GM19238 (cell line): ENCODE results near the gene ERO1B.
"Not testable (repeated sequence)": the region's sequence is repeated elsewhere in the genome, so short reads cannot be mapped to it uniquely, and the experiment has no call there.

Source experiments
- DNase-seq: peaks from one replicate; pipeline ENCODE4 v3.0.0; 2011; ENCODE audit warnings: low spot score; ENCODE audit not compliant: insufficient read length

ERO1B gene

DNA sequence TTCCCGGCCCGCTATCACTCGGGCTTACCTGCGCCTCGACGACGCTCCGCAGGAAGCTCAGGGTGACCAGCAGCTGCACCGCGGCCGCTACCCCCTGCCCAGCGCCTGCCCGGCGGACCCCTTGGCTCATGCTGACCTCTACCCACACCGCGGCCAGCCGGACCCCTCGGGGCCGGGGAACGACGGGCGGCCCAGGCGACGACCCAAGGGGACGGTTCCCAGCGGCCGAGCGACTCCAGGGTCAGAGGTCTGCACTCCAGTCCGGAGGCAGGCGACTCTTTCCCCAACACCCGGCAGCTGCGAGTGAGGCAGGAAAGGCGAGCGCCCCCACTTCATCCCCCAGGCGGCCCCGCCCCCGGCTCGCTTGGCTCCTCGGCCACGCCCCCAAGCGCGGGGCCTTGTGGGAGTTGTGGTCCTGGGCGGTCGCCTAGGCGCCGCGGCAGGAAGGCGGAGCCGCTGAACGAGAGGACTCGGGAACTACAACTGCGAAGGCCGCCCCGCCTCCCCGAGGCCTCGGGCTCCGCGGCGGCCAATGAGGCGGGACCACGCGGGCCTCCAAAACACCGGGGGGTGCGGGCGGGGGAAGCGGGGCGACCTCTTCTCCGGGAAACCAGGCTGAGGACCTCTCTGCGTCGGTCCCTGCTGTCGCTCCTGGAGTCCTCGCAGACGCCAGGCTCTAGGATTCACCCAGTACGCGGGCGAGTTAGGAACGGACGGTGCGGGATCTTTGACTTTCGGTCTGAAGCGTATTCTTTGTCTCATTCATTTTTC, at the start of gene ERO1B:
ERO1B (minus strand) TSS at position 305 of the 771 bp plus-strand sequence; CDS start at position 130, 175 bp downstream.
- peak; percentile 75 for DNase-seq

- not testable (repeated sequence) for DNase-seq
Measured at GRCh38 chr1:236331412-236331811, 49.7 kb upstream of the ERO1B start.

- DNase-seq: no peak
Measured at GRCh38 chr1:236326432-236326831, 44.7 kb upstream of the ERO1B start.

DNA sequence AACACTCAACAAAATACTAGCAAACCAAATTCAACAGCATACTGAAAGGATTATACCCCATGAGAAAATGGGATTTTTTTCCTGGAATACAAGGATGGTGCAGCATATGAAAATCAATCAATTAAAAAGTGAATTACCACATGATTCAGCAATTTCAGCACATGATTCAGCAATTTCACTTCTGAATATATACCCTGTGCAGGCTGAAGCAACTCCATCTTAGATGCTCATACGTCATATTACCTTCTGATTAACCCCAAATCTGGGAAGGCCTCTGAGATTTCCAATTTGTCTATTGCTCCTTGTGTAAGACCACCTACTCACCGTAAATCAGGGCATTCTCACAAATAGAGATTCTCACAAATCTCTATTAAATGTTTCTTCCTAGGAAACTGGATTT, 43.8 kb upstream of the ERO1B start:
- no peak for DNase-seq

GRCh38 chr1:236323819-236324411, 42.2 kb upstream of the ERO1B start:
- DNase-seq: no peak

DNA sequence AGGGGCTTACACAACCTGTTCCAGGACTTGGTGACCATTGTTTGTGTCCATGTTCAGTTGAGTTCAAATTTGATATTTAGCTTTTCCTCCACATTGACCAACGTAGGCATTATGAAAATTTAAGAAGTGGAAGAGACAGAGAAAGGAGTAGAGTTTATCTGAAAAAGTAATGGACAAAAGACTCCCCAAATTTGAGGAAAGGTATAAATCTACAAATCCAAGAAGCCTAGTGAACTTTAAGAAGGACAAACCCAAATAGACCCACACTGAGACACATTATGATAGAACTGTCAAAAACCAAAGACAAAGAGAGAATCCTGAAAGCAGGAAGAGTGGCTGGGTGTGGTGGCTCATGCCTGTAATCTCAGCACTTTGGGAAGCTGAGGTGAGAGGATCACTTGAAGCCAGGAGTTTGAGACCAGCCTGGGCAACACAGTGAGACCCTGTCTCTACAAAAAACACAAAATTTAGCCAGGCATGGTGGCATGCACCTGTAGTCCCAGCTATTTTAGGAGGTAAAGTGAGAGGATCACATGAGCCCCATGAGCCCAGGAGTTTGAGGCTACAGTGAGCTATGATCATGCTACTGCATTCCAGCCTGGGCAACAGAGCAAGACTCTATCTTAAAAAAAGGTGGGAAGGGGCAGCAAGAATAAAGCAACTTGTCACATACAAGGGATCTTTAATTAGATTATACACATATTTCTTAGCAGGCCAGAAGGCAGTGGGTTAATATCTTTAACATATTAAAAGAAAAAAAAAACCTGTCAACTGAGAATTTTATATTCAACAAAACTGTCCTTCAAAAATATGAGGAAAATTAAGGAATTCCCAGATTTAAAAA, 41.0 kb upstream of the ERO1B start:
- DNase-seq: no peak

DNA sequence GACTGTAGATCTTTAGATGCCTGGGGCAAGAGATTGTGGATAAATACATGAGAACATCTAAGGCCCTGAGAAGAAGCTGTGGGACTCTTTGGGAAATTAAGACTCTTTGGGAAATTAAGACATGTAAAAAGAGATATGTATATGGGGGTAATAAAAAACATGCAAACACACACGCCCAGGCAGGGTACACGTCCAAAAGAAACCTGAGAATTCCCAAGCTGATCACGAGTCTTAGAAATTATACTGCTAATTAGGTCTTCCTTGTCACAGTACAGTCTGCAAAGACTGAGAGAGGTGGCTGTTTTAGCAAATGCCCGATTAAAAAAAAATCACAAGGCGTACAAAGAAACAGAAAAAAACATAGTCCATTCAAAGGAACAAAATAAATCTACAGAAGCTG, 39.3 kb upstream of the ERO1B start:
- DNase-seq: no peak

GRCh38 chr1:236320671-236321070, 38.9 kb upstream of the ERO1B start:
- DNase-seq: no peak

GRCh38 chr1:236320214-236320613, 38.5 kb upstream of the ERO1B start:
- no peak for DNase-seq

DNA sequence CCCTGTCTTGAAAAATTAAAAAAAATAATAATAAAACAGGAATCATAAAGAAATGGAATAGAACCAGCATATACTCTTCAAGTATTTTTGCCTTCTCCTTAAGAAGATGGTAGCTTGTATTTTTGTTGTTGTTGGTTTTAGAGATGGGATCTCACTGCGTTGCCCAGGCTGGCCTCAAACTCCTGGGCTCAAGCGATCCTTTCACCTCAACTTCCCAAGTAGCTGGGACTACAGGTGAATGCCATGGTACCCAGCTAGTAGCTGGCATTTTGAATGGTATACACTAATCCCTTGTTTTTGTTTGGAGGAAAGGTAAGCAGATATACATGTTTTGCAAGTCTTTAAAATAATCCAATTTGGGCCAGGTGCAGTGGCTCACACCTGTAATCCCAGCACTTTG, 34.7 kb upstream of the ERO1B start:
- no peak for DNase-seq

DNA sequence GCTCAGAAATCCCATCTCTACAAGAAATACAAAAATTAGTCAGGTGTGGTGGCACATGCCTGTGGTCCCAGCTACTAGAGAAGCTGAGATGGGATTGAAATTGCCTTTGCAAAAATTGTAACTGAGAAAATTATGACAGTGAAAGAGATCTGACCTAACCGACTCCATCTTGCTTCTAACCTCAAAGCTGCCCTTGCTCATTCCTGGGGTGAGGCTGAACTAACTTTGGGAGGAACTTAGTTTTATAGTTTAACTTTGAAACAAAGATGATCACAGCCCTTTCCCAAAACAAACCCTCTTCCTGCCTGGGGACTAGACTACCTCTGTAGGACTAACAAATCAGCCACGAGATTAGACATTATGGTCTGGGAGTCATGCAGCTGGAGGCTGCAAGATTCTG, 33.8 kb upstream of the ERO1B start:
- DNase-seq: no peak

DNA sequence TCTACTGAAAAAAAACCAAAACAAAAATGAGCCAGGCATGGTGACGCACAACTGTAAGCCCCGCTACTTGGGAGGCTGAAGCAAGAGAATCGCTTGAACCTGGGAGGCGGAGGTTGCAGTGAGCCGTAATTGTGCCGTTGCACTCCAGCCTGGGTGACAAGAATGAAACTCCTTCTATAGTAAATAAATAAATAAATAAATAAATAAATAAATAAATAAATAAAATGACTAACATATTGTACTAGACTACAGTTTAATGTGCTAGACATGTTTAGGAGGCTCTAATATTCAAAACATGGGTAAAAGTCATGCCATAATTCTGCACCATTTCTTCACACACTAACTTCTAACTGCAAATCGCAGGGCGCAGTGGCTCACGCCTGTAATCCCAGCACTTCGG, 33.3 kb upstream of the ERO1B start:
- no peak for DNase-seq

DNA sequence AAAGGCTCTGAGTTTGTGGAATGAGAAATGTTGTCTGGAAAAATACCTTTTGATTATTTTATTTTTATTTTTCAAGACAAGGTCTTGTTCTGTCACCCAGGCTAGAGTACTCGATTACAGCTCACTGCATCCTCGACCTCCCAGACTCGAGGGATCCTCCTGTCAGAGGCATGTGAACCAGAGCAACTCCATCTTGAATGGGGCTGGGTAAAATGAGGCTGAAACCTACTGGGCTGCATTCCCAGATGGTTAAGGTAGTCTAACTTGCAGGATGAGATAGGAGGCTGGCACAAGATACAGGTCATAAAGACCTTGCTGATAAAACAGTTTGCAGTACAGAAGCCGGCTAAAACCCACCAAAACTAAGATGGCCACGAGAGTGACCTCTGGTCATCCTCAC, 32.3 kb upstream of the ERO1B start:
- not testable (repeated sequence) for DNase-seq

DNA sequence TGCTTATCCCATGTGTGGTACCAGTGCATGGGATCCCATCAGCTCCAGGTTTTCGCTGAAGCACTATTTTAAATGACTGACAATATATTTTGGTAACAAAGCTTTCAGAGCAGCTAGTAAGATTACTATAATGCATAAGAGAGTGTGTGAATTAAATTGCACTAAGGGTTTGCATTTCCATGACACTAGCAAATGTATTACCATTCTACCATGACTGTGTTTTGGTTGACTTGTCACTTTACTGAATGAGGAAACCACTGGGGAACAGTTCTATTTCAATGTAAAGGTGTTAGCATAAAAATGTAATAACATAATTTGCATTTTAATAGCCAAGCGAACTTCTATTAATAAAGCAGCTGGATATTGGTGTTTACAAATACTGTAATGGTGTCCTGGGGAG, 31.7 kb upstream of the ERO1B start:
- no peak for DNase-seq

DNA sequence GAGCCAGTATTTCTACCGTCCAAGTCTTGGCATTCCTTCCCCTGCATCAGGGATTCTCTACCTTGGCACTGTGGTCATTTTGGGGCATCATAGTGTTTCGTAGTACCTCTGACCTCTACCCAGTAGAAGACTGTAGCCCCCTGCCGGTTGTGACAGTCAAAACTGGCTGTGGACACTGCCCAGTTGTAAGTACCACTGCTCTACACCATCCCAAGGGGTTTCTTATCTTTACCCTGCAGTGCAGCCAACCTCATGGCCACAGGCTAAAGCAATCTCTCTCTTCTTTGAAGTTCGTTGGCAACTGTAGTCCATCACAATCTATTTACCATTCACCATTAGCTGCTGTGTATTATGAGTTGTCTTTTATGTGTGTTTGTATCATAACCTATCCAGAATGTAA, 29.3 kb upstream of the ERO1B start:
- no peak for DNase-seq

GRCh38 chr1:236308827-236309226, 27.1 kb upstream of the ERO1B start:
- DNase-seq: no peak

GRCh38 chr1:236307435-236307834, 25.7 kb upstream of the ERO1B start:
- DNase-seq: no peak

GRCh38 chr1:236304682-236305081, 22.9 kb upstream of the ERO1B start:
- no peak for DNase-seq

DNA sequence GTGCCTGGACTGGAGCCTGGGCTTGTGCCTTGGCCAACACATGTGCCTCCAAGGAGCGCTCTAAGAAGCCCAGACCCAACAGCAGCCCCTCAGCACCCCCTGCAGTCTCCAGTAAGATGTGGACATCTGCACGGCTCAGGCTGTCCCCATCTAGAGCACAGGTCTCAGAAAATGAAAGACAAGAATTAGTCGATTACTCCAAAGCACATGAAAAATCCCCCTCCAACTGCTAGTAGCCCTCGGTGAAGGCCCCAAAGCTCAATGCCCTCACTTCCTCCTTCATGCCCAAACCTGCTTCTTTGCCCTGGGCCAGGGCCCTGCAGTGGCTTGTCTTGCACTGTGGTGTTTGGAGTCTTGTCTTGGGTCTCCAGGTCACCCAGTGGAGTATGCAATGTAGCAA, 21.9 kb upstream of the ERO1B start:
- no peak for DNase-seq

DNA sequence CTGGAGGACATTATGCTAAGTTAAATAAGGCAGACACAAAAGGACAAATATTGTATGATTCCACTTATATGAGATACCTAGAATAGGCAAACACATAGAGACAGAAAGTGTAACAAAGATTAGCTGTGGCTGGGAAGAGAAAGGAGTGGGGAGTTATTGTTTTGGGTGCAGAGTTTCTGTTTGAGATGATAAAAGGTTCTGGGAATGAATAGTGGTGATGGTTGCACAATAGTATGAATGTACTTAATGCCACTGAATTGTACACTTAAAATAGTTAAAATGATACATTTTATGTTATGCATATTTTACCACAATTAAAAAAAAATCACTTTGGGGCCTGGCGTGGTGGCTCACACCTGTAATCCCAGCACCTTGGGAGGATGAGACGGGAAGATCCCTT, 21.2 kb upstream of the ERO1B start:
- no peak for DNase-seq

- no peak for DNase-seq
Measured at GRCh38 chr1:236301958-236302335, 20.2 kb upstream of the ERO1B start.
